ENCODE results near the gene PPP1R1A.

Gene PPP1R1A

GRCh38 chr12:54569995-54570528 is 18.4 kb downstream of the PPP1R1A start:
- no peak for DNase-seq

GRCh38 chr12:54569072-54569471 is 19.4 kb downstream of the PPP1R1A start:
- DNase-seq, result no peak

GRCh38 chr12:54566792-54567191 is 21.7 kb downstream of the PPP1R1A start:
- no peak for DNase-seq

GRCh38 chr12:54565986-54566544 is 22.4 kb downstream of the PPP1R1A start:
- DNase-seq, result no peak

- no peak for DNase-seq
Observed at GRCh38 chr12:54565310-54565985, 23.0 kb downstream of the PPP1R1A start.

GRCh38 chr12:54564768-54565167 is 23.7 kb downstream of the PPP1R1A start:
- DNase-seq, result no peak

- DNase-seq, result no peak
Observed at GRCh38 chr12:54563787-54564186, 24.7 kb downstream of the PPP1R1A start.

GRCh38 chr12:54562750-54563356 is 25.6 kb downstream of the PPP1R1A start:
- no peak for DNase-seq

GRCh38 chr12:54561164-54561563 is 27.3 kb downstream of the PPP1R1A start:
- peak; percentile 3 for DNase-seq

- peak; percentile 91 for DNase-seq
Observed at GRCh38 chr12:54560374-54560858, 28.0 kb downstream of the PPP1R1A start.

- DNase-seq, result no peak
Observed at GRCh38 chr12:54558759-54559158, 29.7 kb downstream of the PPP1R1A start.

- no peak for DNase-seq
Observed at GRCh38 chr12:54558311-54558710, 30.1 kb downstream of the PPP1R1A start.

GRCh38 chr12:54555670-54556257 is 32.7 kb downstream of the PPP1R1A start:
- DNase-seq, result no peak

GRCh38 chr12:54549774-54550451 is 38.5 kb downstream of the PPP1R1A start:
- peak; percentile 37 for DNase-seq

GRCh38 chr12:54546511-54546910 is 41.9 kb downstream of the PPP1R1A start:
- DNase-seq, result no peak

GRCh38 chr12:54544743-54545142 is 43.7 kb downstream of the PPP1R1A start:
- no peak for DNase-seq

GRCh38 chr12:54543526-54543925 is 44.9 kb downstream of the PPP1R1A start:
- DNase-seq, result no peak

- DNase-seq, result no peak
Observed at GRCh38 chr12:54541751-54542290, 46.6 kb downstream of the PPP1R1A start.

GRCh38 chr12:54538136-54538700 is 50.2 kb downstream of the PPP1R1A start:
- DNase-seq, result no peak

- no peak for DNase-seq
Observed at GRCh38 chr12:54535474-54535873, 53.0 kb downstream of the PPP1R1A start.

- no peak for DNase-seq
Observed at GRCh38 chr12:54529581-54529980, 58.9 kb downstream of the PPP1R1A start.
